HL-60 (cell line): Measurements from ENCODE around the gene TUNAR.

ENCODE experiments used
- DNase-seq, 2 experiments: peaks; one replicate each; pipeline ENCODE4 v3.0.0-alpha.2; 2010 to 2020; ENCODE audit warnings: low read depth in 1 of 2, low spot score in 1 of 2
- H3K27ac ChIP-seq: fragments of 250-450 bp; sonication (Bioruptor Pico); replicated peaks from 2 replicates; pipeline ENCODE4 v1.5.1; 2020; ENCODE audit warnings: mild to moderate bottlenecking, moderate library complexity
- H3K27me3 ChIP-seq: fragments of 250-450 bp; sonication (Bioruptor Pico); 2 replicates; pipeline ENCODE4 v1.5.1; 2021; ENCODE audit warnings: mild to moderate bottlenecking, moderate library complexity; ENCODE audit not compliant: insufficient read depth, poor library complexity, severe bottlenecking
- H3K4me3 ChIP-seq: replicated peaks from 2 replicates; pipeline ENCODE4 v1.5.1; 2011; ENCODE audit warnings: mild to moderate bottlenecking, control low read depth, low read length; ENCODE audit not compliant: insufficient read depth
- GABPA ChIP-seq: IDR thresholded peaks from 2 replicates; pipeline ENCODE4 v1.6.1; 2012; ENCODE audit warnings: low read depth
- POLR2AphosphoS5 ChIP-seq: IDR thresholded peaks from 2 replicates; pipeline ENCODE4 v1.6.1; 2012; ENCODE audit warnings: low read depth
- SPI1 ChIP-seq: IDR thresholded peaks from 2 replicates; pipeline ENCODE4 v1.6.1; 2012; ENCODE audit warnings: low read depth, mild to moderate bottlenecking, borderline replicate concordance
- TF ChIP-seq, protein P1 (sequence below): IDR thresholded peaks from 2 replicates; pipeline ENCODE4 v1.6.1; 2012; ENCODE audit warnings: low read depth; ENCODE audit not compliant: insufficient replicate concordance
- TF ChIP-seq, protein P2 (sequence below): IDR thresholded peaks from one replicate; pipeline ENCODE4 v1.5.1; 2011; ENCODE audit warnings: low read length, control low read depth, inconsistent platforms; ENCODE audit not compliant: insufficient read depth

Gene TUNAR

DNA sequence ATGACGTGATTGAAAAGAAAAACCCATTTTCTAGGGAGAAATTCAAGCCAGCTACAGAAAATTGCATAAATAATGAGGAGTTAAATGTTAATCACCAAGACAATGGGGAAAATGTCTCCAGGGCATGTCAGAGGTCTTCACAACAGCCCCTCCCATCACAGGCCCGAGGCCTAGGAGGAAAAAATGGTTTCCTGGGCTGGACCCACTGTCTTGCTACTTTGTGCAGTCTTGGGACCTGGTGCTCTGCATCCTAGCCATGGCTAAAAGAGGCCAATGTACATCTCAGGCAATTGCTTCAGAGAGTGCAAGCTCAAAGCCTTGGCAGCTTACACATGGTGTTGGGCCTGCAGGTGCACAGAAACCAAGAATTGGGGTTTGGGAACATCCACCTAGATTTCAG is 65.3 kb downstream of the TUNAR start:
- Histone ChIP-seq H3K4me3 (no peak overlapping the region), H3K27me3 (no peaks in the 10 kb centered on the region), H3K27ac (no peak overlapping the region)
- TF ChIP-seq, protein P1, sequence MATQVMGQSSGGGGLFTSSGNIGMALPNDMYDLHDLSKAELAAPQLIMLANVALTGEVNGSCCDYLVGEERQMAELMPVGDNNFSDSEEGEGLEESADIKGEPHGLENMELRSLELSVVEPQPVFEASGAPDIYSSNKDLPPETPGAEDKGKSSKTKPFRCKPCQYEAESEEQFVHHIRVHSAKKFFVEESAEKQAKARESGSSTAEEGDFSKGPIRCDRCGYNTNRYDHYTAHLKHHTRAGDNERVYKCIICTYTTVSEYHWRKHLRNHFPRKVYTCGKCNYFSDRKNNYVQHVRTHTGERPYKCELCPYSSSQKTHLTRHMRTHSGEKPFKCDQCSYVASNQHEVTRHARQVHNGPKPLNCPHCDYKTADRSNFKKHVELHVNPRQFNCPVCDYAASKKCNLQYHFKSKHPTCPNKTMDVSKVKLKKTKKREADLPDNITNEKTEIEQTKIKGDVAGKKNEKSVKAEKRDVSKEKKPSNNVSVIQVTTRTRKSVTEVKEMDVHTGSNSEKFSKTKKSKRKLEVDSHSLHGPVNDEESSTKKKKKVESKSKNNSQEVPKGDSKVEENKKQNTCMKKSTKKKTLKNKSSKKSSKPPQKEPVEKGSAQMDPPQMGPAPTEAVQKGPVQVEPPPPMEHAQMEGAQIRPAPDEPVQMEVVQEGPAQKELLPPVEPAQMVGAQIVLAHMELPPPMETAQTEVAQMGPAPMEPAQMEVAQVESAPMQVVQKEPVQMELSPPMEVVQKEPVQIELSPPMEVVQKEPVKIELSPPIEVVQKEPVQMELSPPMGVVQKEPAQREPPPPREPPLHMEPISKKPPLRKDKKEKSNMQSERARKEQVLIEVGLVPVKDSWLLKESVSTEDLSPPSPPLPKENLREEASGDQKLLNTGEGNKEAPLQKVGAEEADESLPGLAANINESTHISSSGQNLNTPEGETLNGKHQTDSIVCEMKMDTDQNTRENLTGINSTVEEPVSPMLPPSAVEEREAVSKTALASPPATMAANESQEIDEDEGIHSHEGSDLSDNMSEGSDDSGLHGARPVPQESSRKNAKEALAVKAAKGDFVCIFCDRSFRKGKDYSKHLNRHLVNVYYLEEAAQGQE = no peak
- TF ChIP-seq POLR2AphosphoS5 (no peak), GABPA (no peak), SPI1 (no peak)
- TF ChIP-seq, protein P2, sequence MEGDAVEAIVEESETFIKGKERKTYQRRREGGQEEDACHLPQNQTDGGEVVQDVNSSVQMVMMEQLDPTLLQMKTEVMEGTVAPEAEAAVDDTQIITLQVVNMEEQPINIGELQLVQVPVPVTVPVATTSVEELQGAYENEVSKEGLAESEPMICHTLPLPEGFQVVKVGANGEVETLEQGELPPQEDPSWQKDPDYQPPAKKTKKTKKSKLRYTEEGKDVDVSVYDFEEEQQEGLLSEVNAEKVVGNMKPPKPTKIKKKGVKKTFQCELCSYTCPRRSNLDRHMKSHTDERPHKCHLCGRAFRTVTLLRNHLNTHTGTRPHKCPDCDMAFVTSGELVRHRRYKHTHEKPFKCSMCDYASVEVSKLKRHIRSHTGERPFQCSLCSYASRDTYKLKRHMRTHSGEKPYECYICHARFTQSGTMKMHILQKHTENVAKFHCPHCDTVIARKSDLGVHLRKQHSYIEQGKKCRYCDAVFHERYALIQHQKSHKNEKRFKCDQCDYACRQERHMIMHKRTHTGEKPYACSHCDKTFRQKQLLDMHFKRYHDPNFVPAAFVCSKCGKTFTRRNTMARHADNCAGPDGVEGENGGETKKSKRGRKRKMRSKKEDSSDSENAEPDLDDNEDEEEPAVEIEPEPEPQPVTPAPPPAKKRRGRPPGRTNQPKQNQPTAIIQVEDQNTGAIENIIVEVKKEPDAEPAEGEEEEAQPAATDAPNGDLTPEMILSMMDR = no peak
- DNase-seq = no peak

DNA sequence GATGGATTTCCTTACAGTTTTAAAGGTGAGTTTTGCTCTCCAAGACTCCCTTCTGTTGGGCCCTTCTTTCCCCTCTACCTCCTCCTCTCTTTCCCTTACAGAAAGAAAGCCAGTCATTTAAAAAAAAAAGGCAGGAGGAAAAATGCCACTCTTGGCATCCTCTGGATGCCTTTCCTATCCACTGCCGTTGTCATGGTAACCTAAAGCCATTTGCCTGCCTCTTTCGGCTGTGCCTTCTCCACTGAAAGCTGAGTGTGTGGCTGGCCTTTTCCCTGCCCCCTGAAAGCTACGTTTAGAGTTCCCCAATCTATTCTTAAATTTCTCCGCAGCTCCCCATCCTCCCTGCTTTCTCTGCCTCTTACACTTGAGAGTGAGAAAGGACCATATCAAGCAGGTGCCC is 67.1 kb downstream of the TUNAR start:
- Histone ChIP-seq H3K27me3 (no peaks in the 10 kb centered on the region), H3K4me3 (no peak overlapping the region), H3K27ac (no peak overlapping the region)
- TF ChIP-seq POLR2AphosphoS5 (no peak), SPI1 (no peak)
- DNase-seq = no peak

DNA sequence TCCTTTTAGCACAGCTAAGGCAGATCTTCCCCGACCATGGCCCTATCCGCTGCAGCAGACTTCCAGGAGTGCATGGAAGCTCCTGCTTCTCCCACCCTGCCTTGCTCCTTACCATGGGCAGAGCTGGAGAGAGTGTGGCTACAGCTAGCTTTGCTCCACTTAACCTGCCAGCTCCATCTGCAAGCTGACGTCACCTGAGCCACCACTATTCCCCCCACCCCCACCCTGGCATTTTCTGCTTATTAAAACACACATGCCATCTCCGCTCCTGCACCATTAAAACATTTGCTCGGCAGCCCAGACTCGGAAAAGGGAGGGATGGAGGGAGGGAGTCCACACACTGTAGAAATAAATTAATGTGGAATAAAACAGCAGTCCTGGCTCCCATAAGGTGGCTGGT is 67.8 kb downstream of the TUNAR start:
- H3K27ac ChIP-seq = no peak overlapping the region
- no peaks in the 10 kb centered on the region for H3K27me3 ChIP-seq
- no peak for DNase-seq
- no peak for TF ChIP-seq SPI1
- TF ChIP-seq, protein P1 = no peak
- no peak for TF ChIP-seq GABPA
- TF ChIP-seq, protein P2 = no peak
- TF ChIP-seq POLR2AphosphoS5 = no peak
- no peak overlapping the region for H3K4me3 ChIP-seq

DNA sequence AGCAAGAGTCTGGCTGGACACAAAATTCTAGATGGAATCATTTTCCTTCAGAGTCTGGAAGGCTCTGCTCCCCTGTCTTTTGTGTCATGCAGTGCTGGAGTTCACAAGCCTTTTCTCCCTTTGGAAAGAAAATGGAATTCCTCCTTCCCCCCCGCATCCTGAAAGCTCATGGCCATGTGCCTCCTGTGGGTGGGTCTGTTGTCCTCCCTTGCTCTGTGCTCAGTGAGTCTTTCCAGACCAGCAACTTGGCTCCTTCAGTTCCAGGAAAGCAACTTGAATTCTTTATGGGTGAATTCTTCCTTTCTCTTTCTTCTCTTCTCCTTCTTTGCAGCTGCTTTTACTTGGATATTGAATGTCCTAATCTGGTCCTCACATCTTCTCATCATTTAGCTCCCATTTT is 70.2 kb downstream of the TUNAR start:
- no peaks in the 10 kb centered on the region for H3K27me3 ChIP-seq
- H3K27ac ChIP-seq = no peak overlapping the region
- DNase-seq = no peak
- H3K4me3 ChIP-seq = no peak overlapping the region
- TF ChIP-seq, protein P1 = no peak
- TF ChIP-seq SPI1 (no peak), GABPA (no peak), POLR2AphosphoS5 (no peak)
- TF ChIP-seq, protein P2 = no peak
